Panc1 (cell line): Measurements from ENCODE around the gene CTR9. TPM values are rescaled to one million over a fixed set of nuclear protein-coding genes. Genes with fewer than 3 reads are reported as not detected.

ENCODE experiments used
- ATAC-seq: fragments of 200-7000 bp; cut with Tn5 transposase; 2 replicates; pipeline ENCODE4 v1.9.1; 2020; ENCODE audit warnings: mild to moderate bottlenecking, moderate library complexity
- BruUV-seq: library from RNA; stranded (reverse); fragments of 400-500 nt; replicated peaks from 2 replicates; lab custom pipeline; 2021; lab: Mats Ljungman, UMichigan
- CTCF ChIA-PET: fragments of 300-600 bp; sonication (Branson Sonifier 250); formaldehyde crosslinking; loops from one replicate; lab custom pipeline; 2022; ENCODE audit warnings: antibody characterized with exemption; lab: Charles Lee
- POLR2A ChIA-PET: fragments of 300-600 bp; sonication (Branson Sonifier 250); formaldehyde crosslinking; loops from one replicate; lab custom pipeline; 2022; ENCODE audit warnings: antibody characterized with exemption; lab: Charles Lee
- DNase-seq: peaks from one replicate; pipeline ENCODE4 v3.0.0-alpha.2; 2010; ENCODE audit warnings: low read depth, low spot score
- H3K27ac ChIP-seq: 2 replicates; pipeline ENCODE4 v1.5.1; 2011; ENCODE audit warnings: mild to moderate bottlenecking, low read length, inconsistent platforms
- H3K27me3 ChIP-seq: fragments of 200-500 bp; sonication (Bioruptor generic); 2 replicates; pipeline ENCODE4 v1.6.0; 2014; ENCODE audit warnings: low read length, inconsistent platforms; ENCODE audit not compliant: control insufficient read depth, insufficient read depth
- H3K36me3 ChIP-seq: fragments of 200-500 bp; sonication (Bioruptor generic); 2 replicates; pipeline ENCODE4 v1.5.1; 2014; ENCODE audit warnings: inconsistent platforms, mild to moderate bottlenecking, low read length, moderate library complexity; ENCODE audit not compliant: control insufficient read depth, insufficient read depth
- H3K4me1 ChIP-seq: 2 replicates; pipeline ENCODE4 v1.5.1; 2011; ENCODE audit warnings: inconsistent platforms, mild to moderate bottlenecking, low read length, moderate library complexity; ENCODE audit not compliant: control insufficient read depth, insufficient read depth
- H3K4me3 ChIP-seq, 2 experiments: 2 replicates each; pipeline ENCODE4 v1.5.1; 2011 to 2012; ENCODE audit warnings: low read depth in 2 of 2, low read length in 2 of 2, mild to moderate bottlenecking in 2 of 2, inconsistent platforms in 1 of 2, moderate library complexity in 1 of 2
- H3K9me3 ChIP-seq: fragments of 200-500 bp; sonication (Bioruptor generic); 2 replicates; pipeline ENCODE4 v1.5.1; 2014; ENCODE audit warnings: low read depth, mild to moderate bottlenecking, inconsistent platforms, low read length, moderate library complexity; ENCODE audit not compliant: control insufficient read depth, insufficient read depth
- POLR2AphosphoS5 ChIP-seq: IDR thresholded peaks from 2 replicates; pipeline ENCODE4 v1.6.1; 2012; ENCODE audit warnings: mild to moderate bottlenecking, low read depth, low read length, moderate library complexity
- REST ChIP-seq, 2 experiments: IDR thresholded peaks; 2 replicates each; pipeline ENCODE4 v1.6.1; 2011 to 2012; ENCODE audit warnings: low read depth in 2 of 2, control low read depth in 1 of 2, low read length in 1 of 2, mild to moderate bottlenecking in 1 of 2, moderate library complexity in 1 of 2; ENCODE audit not compliant: insufficient read depth in 1 of 2
- SIN3A ChIP-seq: IDR thresholded peaks from 2 replicates; pipeline ENCODE4 v1.6.1; 2012; ENCODE audit warnings: low read depth, mild to moderate bottlenecking, low read length, moderate library complexity, borderline replicate concordance; ENCODE audit not compliant: insufficient read depth
- TCF7L2 ChIP-seq: IDR thresholded peaks from 2 replicates; pipeline ENCODE4 v1.6.1; 2011; ENCODE audit warnings: mild to moderate bottlenecking, low read depth, low read length, inconsistent platforms
- in situ Hi-C: cut with HindIII; loops from 2 replicates; pipeline ENCODE4 v1.10.0; 2016; ENCODE audit warnings: low sequenced_read_pairs, low pct_unique_long_range_greater_than_20kb
- intact Hi-C: fragments of 100-400 bp; cut with micrococcal nuclease; formaldehyde crosslinking; loops from one replicate; pipeline ENCODE4 v1.10.0; 2022; ENCODE audit not compliant: unreplicated experiment
- total RNA-seq: library from RNA; stranded (reverse); gene quantifications from one replicate; pipeline ENCODE4 v1.2.1, GENCODE V29; 2021; ENCODE audit not compliant: unreplicated experiment
- TF ChIP-seq, protein P1 (sequence below): fragments of 450-650 bp; IDR thresholded peaks from 2 replicates; pipeline ENCODE4 v1.5.1; 2017; ENCODE audit warnings: mild to moderate bottlenecking

Gene CTR9
- total RNA-seq, 1 experiment from 2014 or later: 60.1 TPM

DNA sequence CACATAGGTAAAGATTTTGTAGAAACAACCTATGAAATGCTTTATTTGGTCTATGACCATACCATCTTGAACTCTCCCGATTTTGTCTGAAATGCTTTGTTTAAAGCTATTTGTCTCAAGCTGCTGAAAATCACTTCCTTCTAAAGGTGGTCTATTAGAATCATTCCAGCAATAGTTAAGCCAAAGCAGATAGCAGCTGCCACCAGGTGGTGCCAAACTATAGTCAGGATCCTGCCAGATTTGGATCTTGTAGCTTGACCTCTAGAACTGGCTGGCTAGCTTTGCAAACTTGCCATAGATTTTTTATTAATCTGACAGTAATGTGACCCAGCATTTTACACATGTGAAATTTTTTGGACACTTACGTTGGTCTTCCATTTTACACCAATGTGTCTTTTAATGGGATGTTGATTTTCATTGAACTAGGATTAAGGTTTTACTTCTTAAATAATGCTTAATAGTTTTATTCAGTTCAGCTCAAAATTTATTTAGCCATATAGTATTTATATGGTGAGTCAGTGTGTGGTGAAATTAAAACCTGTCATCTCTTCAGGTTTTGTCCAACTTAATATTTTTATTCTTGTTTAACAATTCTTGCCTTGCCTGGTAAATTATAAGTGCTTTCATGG lies 19.7 kb downstream of the CTR9 start:
- in situ Hi-C loops (no loop called here), intact Hi-C loops (loop anchor here (10.0 kb wide), 1 partner anchor 1014 kb away; no protein-coding TSS in a partner anchor)
- Histone ChIP-seq H3K9me3 (no peaks in the 10 kb centered on the region), H3K27ac (no peak overlapping the region), H3K4me1 (no peaks in the 10 kb centered on the region), H3K36me3 (peaks cover 46% of the 10 kb centered on the region), H3K4me3 (no peak overlapping the region), H3K27me3 (no peaks in the 10 kb centered on the region)
- no TSS peak for BruUV-seq
- DNase-seq (peak; percentile 51), ATAC-seq (peak; percentile 92)
- POLR2A ChIA-PET: interaction anchor here (0.7 to 0.8 kb wide), 2 partner anchors 9 to 26 kb away, joined by 3 read pairs; no protein-coding TSS in a partner anchor
- TF ChIP-seq, protein P1, sequence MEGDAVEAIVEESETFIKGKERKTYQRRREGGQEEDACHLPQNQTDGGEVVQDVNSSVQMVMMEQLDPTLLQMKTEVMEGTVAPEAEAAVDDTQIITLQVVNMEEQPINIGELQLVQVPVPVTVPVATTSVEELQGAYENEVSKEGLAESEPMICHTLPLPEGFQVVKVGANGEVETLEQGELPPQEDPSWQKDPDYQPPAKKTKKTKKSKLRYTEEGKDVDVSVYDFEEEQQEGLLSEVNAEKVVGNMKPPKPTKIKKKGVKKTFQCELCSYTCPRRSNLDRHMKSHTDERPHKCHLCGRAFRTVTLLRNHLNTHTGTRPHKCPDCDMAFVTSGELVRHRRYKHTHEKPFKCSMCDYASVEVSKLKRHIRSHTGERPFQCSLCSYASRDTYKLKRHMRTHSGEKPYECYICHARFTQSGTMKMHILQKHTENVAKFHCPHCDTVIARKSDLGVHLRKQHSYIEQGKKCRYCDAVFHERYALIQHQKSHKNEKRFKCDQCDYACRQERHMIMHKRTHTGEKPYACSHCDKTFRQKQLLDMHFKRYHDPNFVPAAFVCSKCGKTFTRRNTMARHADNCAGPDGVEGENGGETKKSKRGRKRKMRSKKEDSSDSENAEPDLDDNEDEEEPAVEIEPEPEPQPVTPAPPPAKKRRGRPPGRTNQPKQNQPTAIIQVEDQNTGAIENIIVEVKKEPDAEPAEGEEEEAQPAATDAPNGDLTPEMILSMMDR: peak; percentile 96
- no peak for TF ChIP-seq REST (IDR thresholded peaks at IDR 0.05; ENCODE audit: insufficient read depth in 1 of 2, low read depth in 2 of 2, low read length in 1 of 2)
- TF ChIP-seq POLR2AphosphoS5: no peak
- TF ChIP-seq SIN3A: no peak
- no peak for TF ChIP-seq TCF7L2
- CTCF ChIA-PET: interaction anchor here (0.6 to 1.3 kb wide), 16 partner anchors 10 to 1017 kb away, joined by 3 to 10 read pairs (median 4); no protein-coding TSS in a partner anchor

DNA sequence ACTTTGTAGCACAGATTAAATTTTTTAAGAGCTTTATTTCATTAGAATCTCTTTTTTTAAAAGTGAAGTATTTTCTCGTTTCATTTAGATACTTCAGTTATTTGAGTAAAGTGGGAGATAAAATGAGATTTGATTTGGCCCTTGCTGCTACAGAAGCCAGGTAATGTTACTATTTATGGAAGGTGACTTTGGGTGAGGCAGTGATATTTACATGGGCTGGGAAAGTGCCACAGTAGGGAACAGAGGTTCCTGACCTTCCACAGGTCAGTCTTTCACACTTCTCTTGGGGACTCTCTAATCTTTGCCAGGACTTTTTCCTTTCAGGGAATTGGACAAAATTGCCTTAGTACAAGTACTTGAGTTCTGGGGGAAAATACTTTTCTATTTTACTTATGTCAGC lies 20.4 kb downstream of the CTR9 start:
- no peak for TF ChIP-seq POLR2AphosphoS5
- TF ChIP-seq, protein P1: no peak
- ChIA-PET CTCF (interaction anchor here (1.2 kb wide), 1 partner anchor 239 kb away, joined by 3 read pairs; no protein-coding TSS in a partner anchor), POLR2A (no interaction called here)
- H3K4me1 ChIP-seq: no peaks in the 10 kb centered on the region
- H3K9me3 ChIP-seq: no peaks in the 10 kb centered on the region
- H3K27ac ChIP-seq: no peak overlapping the region
- no peak for ATAC-seq
- H3K4me3 ChIP-seq: no peak overlapping the region
- BruUV-seq: no TSS peak
- DNase-seq: no peak
- in situ Hi-C loops: no loop called here
- H3K36me3 ChIP-seq: peaks cover 42% of the 10 kb centered on the region
- H3K27me3 ChIP-seq: no peaks in the 10 kb centered on the region
- intact Hi-C loops: loop anchor here (10.0 kb wide), 1 partner anchor 1013 kb away; no protein-coding TSS in a partner anchor
